ENCODE measurements around the gene COQ5.
A peak's percentile ranks its signal among the peaks of the same experiment; 100 is the strongest.
"Not testable (repeated sequence)": the region's sequence is repeated elsewhere in the genome, so short reads cannot be mapped to it uniquely, and the experiment has no call there.

COQ5 gene

DNA sequence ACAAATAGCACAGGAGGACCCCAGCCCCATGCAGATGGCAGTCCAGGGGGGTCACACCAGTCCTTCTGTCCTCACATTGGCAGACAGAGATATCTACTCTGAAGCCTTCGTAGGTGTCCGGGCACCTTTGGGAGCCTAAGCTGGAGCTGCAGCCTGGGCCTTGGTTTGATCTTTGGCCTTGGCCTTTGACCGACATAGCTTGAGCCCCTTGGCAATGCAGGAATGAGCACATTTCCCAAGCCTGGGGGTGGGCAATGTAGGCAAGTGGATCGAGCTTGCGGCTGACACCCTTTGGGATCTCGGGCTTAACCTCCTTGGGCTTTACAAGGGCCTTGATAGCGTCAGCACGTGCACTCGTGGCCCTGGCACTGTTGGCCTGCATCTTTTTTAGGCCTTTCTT, 6.4 kb downstream of the COQ5 start:
- DNase-seq, result no peak

DNA sequence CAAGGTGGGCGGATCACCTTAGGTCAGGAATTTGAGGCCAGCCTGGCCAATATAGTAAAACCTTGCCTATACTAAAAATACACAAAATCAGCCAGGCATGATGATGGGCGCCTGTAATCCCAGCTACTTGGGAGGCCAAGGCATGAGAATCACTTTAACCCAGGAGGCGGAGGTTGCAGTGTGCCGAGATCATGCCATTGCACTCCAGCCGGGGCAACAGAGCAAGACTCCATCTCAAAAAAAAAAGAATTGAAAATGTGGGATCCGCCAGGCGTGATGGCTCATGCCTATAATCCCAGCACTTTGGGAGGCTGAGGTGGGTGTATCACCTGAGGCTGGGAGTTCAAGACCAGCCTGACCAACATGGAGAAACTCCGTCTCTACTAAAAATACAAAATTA, 9.6 kb downstream of the COQ5 start:
- DNase-seq, result not testable (repeated sequence)

DNA sequence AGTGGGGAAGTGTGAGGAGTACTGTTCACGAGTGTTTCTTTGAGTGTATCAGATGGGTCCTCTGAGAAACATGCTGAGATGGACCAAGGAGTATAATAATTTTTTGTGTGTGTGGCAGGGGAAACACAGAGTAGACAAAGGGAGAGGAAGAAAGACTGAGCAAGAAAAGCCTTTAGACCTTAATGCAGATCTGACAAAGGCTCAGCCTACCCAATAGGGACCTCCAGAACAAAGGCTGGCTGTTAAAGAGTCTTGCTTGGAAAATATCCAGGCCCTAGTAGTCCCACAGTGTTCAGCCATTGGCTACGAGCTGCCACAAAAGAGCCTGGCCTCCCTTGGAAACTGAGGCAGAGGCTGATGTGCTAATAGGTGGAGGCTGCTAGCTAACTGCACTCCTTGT, 13.5 kb downstream of the COQ5 start:
- DNase-seq, result no peak

DNA sequence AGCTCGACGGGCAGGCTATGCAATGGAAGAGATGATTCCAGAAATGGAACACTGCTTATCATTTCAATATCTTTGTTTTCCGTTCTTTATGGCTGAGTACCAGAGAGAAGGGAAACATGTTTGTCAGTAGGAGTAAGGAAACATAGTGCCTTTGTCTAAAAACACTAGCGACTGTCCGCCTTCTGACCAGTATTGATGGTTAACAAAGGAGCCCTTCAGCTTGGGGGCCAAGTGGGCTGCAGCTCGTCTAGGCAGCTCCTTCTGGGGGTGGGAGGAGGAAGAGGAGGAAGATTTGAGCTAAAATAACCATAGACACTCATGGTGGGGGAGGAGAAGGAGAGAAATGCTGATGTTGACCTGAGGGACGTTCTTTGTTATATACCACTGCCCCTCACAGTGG, 15.0 kb downstream of the COQ5 start:
- DNase-seq, result no peak

DNA sequence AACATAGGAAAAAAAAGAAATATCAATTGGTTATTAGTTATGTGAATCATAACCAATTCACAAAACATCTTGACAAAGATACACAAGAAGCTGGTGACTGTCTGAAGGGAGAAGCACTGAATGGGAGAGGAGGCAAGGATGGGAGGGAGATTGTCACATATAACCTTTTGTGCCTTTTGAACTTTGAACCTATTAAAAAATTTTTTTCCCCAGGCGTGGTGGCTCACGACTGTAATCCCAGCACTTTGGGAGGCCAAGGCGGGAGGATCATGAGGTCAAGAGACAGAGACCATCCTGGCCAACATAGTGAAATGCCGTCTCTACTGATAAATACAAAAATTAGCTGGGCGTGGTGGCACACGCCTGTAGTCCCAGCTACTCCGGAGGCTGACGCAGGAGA, 20.4 kb downstream of the COQ5 start:
- DNase-seq, result no peak

DNA sequence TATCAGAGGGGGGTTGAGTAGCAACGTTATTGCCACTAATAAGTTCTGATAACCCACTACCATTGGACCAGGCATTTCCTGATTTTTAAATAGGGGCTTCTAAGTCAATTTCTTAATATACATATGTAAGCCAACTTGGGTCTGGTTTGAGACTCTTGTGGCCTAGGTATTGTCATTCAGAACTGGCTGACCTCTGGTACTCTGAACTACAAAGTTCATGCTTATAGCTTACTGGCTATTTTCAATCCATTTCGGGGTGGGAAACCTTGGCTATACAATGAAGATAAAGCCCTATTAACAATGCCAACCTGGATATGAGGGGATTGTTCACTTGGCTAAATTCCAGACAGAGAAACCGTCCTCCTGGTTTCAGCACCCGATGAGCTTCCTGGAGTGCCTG, 24.4 kb downstream of the COQ5 start:
- no peak for DNase-seq

DNA sequence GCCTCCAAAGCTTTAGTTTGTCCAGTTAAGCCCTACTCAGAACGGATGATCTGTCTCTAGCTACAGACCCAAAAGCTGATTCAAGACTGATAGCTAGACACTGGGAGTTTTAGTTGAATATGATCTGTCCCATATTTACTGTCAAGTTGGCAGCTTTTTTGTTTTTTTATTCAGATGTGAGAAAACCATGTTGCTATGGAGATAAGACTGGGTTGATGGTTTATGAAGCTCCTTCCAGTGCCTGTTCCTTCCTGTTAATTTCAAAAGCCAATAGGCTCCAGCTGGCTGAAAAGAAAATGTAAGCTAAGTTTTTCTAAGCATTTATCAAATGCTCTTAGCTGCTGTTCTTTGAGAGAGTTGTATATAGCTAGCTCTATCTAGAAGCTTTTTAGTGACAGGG, 28.4 kb downstream of the COQ5 start:
- DNase-seq, result no peak

DNA sequence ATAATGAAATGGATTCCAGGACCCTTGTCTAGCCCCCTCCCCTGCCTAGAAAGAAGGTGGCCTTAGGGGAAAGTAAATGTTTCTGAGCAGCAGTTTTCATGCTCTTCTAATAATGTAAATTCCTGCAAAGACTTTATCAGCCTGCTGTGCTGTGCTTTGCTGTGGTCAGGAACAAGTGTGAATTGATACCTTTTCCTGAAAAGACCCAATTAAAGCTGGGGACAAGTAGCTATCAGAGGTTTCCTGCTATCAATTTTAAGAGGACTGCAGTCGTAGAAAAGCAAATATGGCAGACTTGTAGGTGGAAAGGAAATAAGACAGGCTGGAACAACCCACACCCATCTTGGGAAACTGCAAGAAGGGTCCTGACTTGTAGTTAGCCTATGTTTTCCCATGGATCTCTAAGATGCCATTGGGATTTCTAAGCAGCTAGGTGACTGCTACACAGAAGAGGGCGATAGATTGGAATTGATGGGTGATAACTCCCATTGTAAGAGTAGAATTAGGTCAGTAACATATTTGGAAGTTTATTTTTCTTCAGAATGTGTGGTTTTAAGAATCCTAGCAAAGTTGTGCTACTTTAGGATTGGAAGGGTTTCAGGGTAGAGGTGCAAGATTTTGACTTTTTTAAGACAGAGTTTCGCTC, 30.0 kb downstream of the COQ5 start:
- no peak for DNase-seq

DNA sequence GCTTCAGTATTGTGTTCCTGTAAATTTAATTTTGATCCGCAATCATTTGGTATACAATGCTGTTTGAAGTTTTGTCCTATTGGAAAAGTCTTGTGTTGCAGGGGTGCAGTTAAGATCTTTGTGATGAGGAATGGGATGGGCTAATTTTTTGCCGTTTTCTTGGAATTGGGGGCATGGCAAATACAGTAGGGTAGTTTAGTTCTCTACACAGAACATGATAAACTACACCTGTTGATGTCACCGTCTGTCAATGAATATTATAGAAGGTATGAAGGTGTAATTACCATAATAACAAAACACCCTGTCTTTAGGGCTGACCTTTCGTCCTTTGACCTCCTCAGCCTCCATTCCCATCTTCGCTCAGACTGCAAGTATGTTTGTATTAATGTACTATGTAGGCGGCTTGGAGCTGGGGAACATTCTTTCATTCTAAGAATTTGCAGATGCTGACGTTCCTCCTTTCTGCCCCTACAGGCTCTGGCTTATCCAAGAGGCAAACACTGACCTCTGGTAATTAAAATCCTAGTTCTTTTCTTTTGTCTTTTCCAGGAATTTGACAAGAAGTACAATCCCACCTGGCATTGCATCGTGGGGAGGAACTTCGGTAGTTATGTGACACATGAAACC, 31.3 kb downstream of the COQ5 start:
- no peak for DNase-seq

DNA sequence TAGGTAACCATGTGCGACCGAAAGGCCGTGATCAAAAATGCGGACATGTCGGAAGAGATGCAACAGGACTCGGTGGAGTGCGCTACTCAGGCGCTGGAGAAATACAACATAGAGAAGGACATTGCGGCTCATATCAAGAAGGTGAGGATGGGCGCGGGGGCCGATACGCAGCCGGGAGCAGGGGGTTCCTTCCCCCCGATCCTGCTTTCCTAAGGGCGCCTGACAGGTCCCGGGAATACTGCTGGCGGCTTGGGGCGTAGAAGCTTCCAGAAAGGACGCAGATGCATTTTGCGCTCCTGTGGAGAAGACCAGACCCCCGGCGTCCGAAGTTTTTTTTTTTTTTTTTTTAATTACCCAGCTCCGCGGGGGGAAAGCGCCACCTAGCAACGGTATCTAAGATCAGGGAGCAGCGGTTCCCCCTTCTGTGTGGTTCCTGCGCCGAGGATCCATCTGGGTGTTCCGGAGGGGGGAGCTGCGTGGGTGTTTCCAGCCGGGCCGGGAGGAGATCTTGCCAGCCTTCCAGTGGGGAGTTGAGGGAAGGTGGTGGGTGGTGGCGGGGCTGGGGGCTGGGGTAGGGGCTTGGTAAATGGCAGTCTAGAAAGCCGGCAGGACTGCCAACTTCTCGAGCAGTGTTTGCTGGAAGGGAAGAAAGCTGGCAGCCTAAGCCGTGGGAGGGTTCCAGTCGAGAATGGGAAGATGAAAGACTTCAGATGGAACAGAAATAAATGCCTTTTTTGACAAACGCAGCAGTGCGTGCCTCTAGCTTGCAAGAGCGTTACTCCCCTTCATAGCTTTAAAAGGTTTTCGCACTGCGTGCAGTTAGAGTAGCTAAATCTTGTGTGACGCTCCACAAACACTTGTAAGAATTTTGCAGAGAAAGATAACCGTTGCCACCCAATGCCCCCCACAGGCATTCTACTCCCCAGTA, 32.3 kb downstream of the COQ5 start:
- DNase-seq, result no peak

DNA sequence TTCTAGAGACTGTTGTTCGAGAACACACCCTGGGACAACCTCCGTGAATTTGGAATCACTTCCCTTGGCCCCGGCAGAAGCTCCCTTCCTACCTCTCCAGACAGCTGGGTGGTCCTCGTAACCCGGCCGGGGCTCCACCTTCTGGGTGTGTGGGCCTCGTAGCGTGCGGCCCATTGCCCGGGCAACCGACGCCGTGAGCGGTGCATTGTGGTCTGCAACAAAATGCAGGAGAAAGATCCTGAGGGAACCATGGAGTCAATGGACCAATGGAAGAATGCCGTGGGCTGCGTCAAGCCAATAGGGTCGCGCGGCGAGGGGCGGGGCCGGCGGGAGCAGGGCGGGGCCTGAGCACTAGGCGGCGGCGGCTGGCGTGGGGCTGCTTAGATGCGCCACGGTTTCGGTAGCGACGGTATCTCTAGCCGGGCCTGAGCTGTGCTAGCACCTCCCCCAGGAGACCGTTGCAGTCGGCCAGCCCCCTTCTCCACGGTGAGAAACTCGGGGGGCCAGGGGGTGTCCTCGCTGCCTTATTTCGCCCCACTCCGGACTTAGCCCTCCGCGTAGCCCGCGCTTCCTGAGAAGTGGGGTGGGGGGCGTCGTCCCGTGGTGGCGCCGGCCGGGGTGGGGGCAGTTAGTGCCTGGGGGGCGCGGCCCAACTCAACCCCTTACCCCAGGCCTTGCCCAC, 33.1 kb downstream of the COQ5 start, which contains the start of gene DYNLL1:
TSS of gene DYNLL1 (plus strand) at position 383 of the 682 bp plus-strand sequence. CDS start 309 bp downstream, outside the sequence.
- DNase-seq, result peak; percentile 85

DNA sequence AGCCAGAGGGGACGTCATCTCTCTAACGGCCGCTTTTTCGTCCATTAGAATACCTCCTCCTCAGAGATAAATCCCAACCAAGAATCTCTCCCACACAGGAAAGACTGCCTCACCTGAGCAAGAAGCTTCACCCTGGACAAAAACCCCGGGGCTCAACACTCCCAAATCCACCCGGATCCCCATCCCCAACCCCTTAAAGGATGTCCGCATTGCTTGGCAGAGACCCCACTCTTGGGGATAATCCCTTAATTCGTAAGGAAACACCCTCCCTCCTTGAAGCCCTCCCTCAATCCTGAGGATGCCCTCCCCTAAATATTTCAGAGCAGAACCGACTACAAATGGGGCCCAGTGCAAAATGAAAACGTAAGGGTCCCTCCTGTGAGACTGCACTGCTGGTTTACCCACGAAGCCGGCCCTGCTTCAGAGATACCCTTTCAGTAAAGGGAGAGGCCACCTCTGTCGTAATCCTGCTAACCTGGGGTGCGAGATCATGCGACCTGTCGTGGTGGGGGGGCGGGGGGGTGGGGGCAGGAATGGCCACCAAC, 33.7 kb downstream of the COQ5 start:
- DNase-seq, result no peak

DNA sequence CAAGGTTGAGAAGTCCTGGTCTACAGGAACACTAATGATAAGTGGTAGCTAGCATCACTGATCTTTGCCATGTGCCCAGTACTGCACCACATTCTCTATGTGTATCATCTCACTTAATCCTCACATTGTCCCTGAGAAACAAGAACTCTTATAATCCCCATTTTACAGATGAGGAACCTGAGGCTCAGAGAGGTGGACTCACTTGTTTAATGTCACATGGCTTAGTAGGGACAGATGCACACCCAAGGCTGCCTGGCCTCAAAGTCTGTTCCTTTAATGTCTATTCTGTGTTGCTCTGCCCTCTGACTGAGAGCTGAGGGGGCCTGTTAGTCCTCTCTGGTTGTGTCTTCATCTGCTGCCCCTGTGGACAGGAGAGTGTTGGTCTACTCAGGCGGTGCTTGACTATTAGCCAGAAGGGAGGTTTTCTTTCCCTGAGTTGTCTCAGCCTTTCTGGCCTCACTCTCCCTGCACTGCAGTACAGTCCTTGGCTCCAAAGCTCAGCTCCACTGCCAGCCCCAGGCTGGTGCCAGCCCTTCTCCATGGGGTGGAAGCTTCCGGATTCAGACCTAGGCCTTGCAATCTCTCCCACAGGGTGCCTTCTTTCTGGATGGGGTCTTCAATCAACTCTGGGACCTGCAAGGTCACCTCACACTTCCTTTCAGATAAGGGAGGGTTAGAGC, 38.0 kb downstream of the COQ5 start:
- no peak for DNase-seq

DNA sequence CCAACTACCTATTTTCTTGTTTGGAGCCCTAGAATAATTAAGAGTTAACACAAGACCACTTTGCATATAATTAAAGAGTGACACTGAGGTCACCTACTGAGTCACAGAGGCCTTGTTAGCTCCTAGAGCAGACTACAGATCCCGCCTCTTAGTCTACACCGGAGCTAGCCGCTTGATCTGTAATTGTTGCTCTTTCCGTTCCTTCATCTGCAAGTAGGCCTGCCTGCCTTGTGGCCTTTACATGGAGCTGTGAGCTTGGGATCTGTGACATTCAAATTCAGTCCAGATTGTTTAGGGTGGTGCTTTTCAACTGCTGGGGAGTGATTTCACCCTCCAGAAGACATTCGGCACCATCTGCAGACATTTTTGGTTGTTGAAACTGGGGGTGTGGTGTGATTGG, 38.6 kb downstream of the COQ5 start:
- DNase-seq, result no peak

DNA sequence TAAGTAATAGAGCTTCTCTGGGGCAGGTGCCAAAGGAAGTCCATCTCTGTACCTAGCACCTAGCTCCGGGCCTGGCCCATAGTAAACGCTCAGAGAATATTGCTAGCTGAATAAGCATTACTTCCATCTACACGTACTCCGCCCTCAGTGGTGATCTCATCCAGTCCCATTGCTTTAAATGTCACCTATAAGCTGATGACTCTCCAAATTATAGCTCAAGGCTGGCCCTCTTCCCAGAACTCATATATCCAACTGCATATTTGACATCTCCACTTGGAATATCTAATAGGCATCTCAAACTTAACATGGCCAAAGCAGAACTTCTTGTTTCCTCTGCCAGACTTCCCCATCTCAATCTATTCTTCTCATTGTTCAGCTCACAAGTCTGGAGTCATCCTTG, 39.9 kb downstream of the COQ5 start:
- no peak for DNase-seq

DNA sequence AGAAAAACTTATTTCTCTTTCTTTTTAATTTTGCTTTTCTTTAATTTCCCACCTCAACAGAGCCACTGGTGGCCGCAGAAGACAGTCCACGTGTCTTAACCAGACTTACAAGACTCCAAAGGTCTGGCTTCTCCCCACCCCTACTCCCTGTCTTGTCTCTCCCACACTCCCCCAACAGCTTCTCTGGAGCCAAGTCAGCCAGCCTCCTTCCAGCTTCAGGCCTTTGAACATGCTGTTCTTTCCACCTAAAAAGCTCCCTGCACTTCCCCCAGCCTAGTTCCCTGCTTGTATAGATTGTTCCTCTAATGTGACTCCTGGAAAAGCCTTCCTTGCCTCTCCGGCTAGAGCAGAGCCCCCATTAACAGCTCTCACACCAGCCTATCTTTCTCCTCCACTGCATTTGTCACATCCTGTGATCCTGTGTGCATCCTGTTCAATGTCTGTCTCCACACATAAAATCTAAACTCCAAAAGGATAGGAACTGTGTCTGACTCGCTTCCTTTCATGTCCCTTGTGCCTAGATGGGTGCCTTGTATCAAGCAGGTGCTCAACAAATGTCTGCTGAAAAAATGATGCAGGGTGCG, 40.8 kb downstream of the COQ5 start:
- no peak for DNase-seq

DNA sequence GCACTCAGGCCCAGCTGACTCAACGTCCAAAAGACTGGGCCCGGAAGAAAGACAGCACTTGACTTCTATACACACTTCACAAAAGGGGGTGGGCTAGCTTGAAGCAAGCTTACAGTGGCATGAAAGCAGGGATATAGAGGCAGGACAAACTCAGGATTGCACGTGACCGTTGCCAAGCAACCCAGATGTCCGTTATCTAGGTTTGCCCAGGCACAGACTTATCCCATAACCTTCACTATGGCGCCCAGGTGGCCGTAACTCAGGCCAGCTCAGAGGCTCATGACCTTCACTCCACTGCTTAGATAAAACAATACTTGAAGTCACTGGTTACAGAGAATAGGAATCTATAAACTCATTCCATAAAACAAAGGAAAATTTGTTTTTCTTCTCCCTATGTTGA, 41.4 kb downstream of the COQ5 start:
- DNase-seq, result not testable (repeated sequence)

DNA sequence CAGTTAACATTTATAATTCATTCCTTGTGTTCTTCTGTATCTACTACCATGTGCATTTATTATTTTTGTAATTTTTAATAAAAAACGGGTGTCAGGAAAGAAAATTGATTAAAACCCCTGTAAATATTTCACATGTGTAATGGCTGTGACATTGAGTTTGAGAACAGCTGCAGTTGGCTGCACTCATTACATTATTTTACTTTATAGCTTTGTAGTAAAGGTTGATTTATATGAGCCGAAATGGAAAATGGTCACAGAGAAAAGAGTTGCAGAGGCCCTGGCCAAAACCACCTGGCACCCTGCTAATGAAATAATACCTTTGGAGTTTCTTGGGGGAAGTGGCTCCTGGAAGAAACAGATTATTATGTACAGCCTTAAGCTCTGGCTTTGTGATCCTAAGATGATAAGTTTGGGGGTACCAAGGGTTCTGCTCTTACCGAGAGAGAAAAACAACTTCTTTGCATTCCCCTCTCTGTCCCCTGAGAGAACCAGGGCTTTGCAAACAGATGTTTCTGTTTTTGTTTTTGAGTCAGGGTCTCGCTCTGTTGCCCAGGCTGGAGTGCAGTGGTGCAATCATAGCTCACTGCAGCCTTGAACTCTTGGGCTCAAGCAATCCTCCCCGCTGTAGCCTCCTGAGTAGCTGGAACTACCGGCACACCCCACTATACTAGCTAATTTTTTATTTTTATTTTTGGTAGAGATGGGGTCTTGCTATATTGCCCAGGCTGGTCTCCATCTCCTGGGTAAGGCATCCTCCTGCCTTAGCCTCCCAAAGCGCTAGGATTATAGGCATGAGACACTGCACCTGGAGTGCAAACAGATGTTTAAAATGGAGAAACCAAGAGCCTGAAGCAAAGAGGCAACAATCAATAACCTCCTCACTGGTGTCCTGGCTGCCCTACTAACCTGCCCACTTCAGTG, 42.7 kb downstream of the COQ5 start:
- DNase-seq, result no peak

DNA sequence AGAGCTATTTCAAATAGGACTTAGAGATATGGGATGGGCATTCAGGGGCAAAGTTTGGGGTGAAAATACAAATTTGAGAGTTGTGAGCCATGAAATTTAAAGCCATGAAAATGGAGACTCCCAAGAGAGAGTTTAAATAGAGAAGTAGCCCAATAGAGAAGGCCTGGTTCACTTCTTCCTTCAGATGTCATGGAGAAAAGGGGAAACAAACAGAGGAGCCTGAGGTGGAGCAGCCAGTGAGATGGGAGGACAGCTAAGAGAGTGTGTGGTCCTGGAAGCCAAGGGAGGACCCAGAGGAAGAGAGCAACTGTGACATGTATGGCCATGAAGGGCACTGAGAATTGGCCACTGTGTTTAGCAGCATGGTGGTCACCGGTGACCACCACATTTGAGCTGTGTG, 45.3 kb downstream of the COQ5 start:
- no peak for DNase-seq

DNA sequence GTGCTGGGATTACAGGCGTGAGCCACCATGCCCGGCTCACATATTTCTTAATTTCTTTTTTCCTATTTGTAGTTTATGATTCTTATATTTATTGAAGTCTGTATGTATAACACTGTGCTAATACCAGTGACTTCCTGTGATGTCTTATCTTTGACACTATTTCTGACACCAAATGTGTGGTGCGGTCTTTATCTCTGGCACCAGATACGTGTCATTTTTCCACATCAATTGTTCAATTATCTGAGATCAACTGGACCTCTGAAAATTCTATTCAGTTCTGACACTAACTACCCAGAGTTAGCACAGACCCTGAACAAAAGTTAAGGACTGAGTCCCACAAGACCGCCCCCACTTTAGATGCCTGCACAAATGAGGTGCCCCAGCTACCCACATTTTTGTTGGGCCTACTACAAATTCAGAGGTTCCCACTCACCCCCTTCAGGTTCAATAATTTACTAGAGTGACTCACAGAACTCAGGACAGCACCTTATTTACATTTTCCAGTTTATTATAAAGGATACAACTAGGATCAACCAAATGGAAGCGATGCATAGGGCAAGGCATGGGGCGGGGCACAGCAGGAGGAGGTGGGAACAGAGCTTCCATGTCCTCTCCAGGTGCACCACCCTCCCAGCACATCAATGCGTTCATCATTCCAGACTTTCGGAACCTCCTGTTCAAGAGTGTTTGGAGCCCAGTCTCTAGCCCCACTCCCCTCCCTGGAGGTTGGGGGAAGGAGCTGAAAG, 47.8 kb downstream of the COQ5 start:
- no peak for DNase-seq
